T-helper 2 cell treated with Interferon-gamma antibody and Interleukin-4, amounts not matched to agents 100 ng/mL and 5 ng/mL, for 36 hours (primary cell): Measurements from ENCODE around the gene RIPPLY1. TPM values are rescaled to one million over a fixed set of nuclear protein-coding genes. Genes with fewer than 3 reads are reported as not detected.

Experiments
- intact Hi-C: fragments of 100-400 bp; cut with micrococcal nuclease; formaldehyde crosslinking; loops from one replicate; pipeline ENCODE4 v1.15.1; 2023
- total RNA-seq: library from RNA; stranded (reverse); gene quantifications from 2 replicates; pipeline ENCODE4 v1.2.3, GENCODE V29; 2022

The RIPPLY1 gene, protein sequence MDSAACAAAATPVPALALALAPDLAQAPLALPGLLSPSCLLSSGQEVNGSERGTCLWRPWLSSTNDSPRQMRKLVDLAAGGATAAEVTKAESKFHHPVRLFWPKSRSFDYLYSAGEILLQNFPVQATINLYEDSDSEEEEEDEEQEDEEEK
- not detected in 2 replicates for total RNA-seq

DNA sequence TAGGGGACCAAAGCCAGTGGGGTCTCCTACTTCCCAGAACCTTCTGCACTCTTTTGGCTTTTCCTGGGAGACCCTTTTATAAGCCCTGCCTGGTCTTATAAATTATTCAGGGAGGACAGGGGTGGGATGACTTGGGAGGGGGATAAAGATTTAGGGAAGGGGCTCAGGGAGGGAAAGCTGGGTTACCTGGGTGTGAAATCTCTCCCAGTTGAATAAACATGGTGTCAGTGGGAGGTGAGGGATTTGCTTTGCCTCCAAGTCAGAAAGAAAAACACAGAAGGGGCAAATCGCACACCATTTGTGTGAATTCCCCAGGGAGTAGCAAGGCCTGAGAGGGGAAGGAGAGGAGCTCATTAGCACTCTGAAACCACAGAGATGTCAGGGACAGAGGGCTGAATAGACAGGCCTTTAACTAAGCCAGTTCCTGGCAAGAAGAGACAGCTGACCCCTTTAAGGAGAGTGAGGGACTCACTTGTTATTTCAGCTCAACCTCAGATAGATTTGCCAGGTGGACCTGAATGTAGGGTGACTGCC lies at the start of gene RIPPLY1:
Gene RIPPLY1 (minus strand): TSS at position 51 of the 534 bp plus-strand sequence. CDS start 54 bp downstream, outside the sequence.
- intact Hi-C loops = no loop called here

DNA sequence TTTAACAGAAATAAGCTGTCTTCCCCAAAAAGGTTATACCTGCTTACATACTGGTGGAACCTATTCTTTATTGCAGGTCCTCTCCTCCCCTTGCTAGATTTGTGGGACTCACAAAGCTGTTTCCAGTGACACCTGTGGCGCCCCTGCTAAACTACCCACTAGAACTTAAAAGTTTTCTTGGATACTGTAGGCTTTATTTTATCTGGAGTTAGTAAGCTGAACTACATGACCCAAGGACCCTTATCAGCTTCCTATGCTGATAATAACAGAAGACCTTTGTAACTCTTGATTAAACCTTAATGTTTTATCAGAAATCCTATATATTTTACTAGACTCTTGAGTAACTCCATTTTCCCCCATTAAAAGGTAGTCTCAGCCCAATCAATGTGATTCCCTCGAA lies 49.4 kb upstream of the RIPPLY1 start:
- intact Hi-C loops = no loop called here

GRCh38 chrX:106952089-106952488 lies 48.9 kb upstream of the RIPPLY1 start:
- intact Hi-C loops = no loop called here

- intact Hi-C loops = no loop called here
Observed at GRCh38 chrX:106951230-106951629, 48.1 kb upstream of the RIPPLY1 start.

GRCh38 chrX:106950381-106950780 lies 47.2 kb upstream of the RIPPLY1 start:
- intact Hi-C loops = no loop called here

GRCh38 chrX:106949366-106949765 lies 46.2 kb upstream of the RIPPLY1 start:
- intact Hi-C loops = loop anchor here (10.0 kb wide), 1 partner anchor 55 kb away; no protein-coding TSS in a partner anchor

DNA sequence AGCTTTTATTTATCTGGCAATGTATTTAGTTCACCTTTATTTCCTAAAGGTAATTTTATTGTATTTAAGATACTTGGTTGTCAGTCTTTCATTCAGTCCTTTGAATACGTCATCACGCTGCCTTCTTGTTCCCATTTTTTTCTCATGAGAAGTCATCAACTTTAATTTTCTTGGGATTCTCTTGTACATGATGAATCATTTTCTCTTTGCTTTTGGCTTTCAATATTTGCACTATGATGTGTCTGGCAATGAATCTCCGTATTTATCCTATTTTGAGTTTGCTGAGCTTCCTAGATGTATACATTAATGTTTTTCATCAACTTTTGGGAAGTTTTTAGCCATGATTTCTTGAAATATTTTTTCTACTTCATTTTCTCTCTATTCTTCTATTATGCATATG lies 45.5 kb upstream of the RIPPLY1 start:
- intact Hi-C loops = loop anchor here (10.0 kb wide), 1 partner anchor 54 kb away; no protein-coding TSS in a partner anchor

DNA sequence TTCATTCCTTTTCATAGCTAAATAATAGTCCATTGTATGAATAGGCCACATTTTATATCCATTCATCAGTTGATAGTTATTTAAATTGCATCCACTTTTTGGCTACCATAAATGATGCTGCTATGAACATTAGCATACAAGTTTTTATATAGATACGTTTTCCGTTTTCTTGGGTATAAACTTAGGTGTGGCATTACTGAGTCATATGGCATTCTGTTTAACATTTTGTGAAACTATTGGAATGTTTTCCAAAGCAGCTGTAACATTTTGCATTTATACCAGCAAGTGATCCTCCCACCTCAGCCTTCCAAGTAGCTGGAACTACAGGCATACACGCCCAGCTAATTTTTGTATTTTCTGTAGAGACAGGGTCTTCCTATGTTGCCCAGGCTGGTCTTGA lies 43.3 kb upstream of the RIPPLY1 start:
- intact Hi-C loops = loop anchor here (10.0 kb wide), 1 partner anchor 52 kb away; no protein-coding TSS in a partner anchor

DNA sequence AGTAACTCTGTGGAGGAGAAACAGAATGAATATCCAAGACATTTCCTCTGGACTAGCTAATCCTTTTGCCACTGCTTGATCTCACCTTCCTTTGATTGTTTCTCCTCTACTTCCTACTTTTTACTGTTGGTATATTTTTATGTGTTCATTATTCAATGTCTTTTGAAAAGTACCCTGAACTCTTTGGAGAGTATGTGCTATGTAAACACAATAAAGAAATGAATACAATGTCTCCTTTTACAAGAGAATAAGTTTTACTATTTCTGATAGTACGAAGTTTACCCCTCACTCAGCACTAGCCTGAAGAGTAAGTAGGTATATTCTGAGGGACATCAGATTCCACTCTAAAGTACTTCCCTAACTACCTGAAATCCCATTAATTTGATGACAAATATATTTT lies 36.9 kb upstream of the RIPPLY1 start:
- intact Hi-C loops = loop anchor here (10.0 kb wide), 1 partner anchor 45 kb away; no protein-coding TSS in a partner anchor

DNA sequence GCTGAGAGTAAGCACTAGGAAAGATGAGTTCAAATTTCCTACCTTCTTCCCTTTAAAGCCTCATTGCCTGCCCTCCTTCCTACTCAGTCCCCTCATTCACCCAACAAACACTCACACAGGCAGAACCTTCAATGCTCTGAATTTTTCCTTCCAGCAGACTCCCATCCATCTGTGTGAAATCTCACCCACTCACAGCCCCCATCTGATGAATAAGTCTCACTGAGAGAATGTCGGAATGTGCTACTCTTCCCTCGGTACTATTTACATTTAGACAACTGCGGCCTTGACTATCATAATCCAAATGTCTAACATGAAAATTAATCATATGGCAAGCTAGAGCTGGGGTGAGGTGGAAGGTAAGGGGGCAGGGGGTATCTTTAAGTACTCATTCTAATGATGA lies 36.4 kb upstream of the RIPPLY1 start:
- intact Hi-C loops = no loop called here

DNA sequence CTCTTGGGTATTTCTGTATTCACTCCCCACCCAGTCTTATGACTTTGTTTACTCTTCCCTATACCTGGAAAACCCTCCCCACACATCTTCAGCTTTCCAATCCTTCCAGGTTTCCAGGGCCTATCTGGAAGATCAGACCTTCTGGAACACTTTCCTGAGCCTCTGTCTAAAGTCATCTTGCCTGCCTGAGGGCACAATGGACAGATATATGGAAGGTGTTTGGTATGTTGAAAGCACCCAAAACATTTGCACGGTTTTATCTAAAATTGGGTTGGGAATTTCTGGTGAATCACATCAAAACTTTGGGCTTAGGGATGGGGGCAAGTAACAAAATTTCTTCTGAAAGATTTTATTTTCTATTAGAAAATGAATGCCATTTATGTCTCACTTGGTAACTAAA lies 33.1 kb upstream of the RIPPLY1 start:
- intact Hi-C loops = no loop called here

DNA sequence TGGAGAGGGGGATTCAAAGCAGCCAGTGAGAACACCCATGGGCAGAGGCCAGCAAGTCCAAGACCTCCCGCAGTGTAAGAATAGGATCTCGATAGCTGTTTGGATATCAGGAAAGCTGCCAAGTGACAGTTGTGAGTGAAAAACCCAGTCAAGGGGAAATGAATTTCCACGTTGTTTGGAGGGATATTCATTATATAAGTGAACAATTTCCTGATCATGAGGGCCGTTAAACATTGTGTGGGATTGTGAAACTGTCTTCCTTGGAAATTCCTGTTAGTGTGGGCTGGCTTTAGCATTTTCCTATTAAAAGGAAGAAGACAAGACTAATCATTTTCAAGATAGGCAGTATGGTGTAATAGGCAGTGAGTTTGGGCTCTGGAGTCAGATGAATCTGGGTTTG lies 32.0 kb upstream of the RIPPLY1 start:
- intact Hi-C loops = no loop called here

GRCh38 chrX:106933538-106933961 lies 30.4 kb upstream of the RIPPLY1 start:
- intact Hi-C loops = no loop called here

DNA sequence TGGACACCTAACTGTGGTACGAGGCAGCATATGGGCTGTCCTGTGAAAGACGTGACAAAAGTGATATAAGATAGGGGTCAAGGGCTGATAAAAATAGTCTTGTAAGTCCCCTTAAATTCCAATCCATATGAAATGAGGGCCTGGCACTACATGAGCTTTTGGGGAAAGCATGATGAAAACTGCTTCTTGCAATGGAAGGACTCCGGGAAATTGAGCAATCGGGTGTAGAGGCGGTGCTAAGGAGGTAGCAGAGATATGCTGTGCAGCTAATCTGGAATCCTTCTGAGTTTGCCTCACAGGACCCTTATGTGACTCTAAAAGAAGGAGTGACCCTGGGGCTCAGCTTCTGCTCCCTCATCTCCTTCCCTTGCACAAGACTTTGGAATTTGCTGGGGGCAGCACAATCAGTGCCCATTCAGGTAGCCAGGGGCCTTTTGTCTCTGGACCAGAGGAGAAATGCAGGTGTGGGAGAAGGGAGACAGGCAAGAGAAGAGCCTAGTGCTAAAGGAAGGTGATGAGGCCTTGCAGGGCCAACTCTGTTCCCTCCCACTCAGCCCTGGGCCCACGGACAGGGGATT lies 29.9 kb upstream of the RIPPLY1 start:
- intact Hi-C loops = no loop called here

DNA sequence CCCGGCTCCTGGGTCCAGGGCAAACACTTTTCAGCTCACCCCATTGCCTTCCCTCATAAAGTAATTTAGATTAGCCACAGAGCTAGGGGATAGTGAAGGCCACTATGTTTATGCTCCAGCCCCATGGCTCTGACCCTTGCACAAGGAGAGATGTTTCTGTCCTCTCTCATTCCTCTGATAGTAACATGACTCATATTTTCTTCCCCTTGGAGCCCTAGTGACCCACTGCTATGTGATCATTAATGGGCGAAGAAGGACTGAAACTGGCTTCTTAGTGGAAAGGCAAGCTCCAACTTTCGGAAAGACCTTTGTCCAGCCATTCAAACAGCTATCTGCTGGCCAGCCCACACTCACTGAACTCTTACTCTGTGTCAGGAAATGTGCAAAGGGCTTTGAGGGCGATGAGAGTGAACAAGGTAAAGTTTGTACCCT lies 29.4 kb upstream of the RIPPLY1 start:
- intact Hi-C loops = no loop called here

- intact Hi-C loops = no loop called here
Observed at GRCh38 chrX:106931831-106932491, 28.8 kb upstream of the RIPPLY1 start.

- intact Hi-C loops = no loop called here
Observed at GRCh38 chrX:106928227-106928626, 25.1 kb upstream of the RIPPLY1 start.

DNA sequence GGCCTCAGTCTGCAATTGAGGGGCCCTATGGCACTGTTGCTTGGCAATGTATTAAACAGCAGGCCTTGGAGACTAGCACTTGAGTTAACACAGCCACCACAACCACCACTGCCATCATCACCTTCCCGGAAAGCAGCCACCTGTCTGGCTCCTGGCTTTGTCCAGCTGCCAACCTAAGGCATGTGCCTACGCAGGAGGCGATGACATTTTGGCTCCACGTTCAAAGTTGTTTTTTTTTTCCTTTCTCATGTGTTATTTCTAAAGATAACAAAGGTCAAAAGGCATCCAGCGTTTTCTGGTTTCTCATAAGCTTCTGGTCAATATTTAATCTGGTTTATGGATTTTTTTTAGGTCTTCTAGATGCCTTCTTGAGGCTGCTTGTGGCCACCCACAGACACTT lies 24.6 kb upstream of the RIPPLY1 start:
- intact Hi-C loops = no loop called here

DNA sequence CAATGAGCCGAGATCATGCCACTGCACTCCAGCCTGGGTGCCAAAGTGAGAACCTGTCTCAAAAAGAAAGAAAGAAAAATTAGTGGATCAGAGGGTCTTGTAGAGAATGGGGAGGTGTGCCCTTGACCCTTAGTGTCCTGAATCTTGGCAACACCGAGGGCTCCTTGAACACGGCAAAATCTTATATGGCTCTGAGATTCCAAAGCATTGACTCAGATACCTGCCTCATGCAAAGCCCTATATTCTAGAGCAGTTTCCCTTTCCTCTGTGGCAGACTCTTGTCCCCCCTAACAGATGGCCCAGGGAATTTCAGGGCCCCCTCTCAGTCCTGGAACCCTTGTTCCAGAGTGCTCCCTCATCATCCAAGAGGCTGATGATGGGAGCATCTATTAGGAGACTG lies 23.9 kb upstream of the RIPPLY1 start:
- intact Hi-C loops = no loop called here

DNA sequence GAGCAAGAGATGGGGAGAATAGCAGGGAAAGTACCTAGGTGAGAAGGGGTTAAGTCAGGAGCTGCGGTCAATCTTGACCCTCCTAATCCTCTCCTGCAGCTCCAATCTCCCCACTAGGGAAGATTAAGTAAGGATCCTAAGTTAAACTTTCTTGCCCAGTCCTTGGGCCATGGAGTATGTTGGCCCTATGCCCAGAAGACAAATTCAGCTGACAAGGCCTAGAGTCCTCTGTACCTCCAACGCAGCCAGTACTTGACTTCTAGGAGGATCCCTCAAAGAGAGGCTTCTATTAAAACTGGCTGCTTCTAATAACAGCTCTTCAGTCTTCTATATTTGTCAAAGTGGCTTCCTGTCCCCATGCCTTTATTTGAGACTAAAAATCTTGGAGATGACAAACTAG lies 18.5 kb upstream of the RIPPLY1 start:
- intact Hi-C loops = no loop called here

GRCh38 chrX:106919932-106920452 lies 16.9 kb upstream of the RIPPLY1 start, which contains the start of gene CLDN2:
TSS of gene CLDN2 (plus strand) at chrX:106920402. CDS start at chrX:106928229, 7,827 bp downstream.
- intact Hi-C loops = no loop called here
